HG03460 (cell line): ENCODE data around the gene ASB2.

Experiments used
- ATAC-seq: cut with Tn5 transposase; IDR thresholded peaks from one replicate; pipeline ENCODE4 v1.9.1; 2021; ENCODE audit not compliant: unreplicated experiment

ASB2 gene

GRCh38 chr14:93930296-93930988, 45.9 kb downstream of the ASB2 start:
- ATAC-seq = no peak

GRCh38 chr14:93929657-93930056, 46.7 kb downstream of the ASB2 start:
- no peak for ATAC-seq

- ATAC-seq = no peak
These were observed 47.3 kb downstream of the ASB2 start for GRCh38 chr14:93929048-93929535.

GRCh38 chr14:93928184-93929047, 48.0 kb downstream of the ASB2 start:
- ATAC-seq = no peak

- ATAC-seq = no peak
These were observed 48.6 kb downstream of the ASB2 start for GRCh38 chr14:93927800-93928145.

- ATAC-seq = no peak
These were observed 49.2 kb downstream of the ASB2 start, which contains the start of gene FAM181A for GRCh38 chr14:93926873-93927799. FAM181A (plus strand) TSS chr14:93927344; CDS start chr14:93928286, 942 bp downstream.

- ATAC-seq = no peak
These were observed 50.0 kb downstream of the ASB2 start for GRCh38 chr14:93926245-93926872.

GRCh38 chr14:93925374-93925895, 50.9 kb downstream of the ASB2 start:
- no peak for ATAC-seq

- ATAC-seq = no peak
These were observed 51.6 kb downstream of the ASB2 start for GRCh38 chr14:93924592-93925355.

- no peak for ATAC-seq
These were observed 52.7 kb downstream of the ASB2 start for GRCh38 chr14:93923626-93924025.

GRCh38 chr14:93921001-93921806, 55.2 kb downstream of the ASB2 start:
- ATAC-seq = no peak

GRCh38 chr14:93917141-93917540, 59.2 kb downstream of the ASB2 start:
- no peak for ATAC-seq

- ATAC-seq = no peak
These were observed 59.9 kb downstream of the ASB2 start for GRCh38 chr14:93916498-93916897.

GRCh38 chr14:93915800-93916199, 60.6 kb downstream of the ASB2 start:
- no peak for ATAC-seq

GRCh38 chr14:93915070-93915705, 61.2 kb downstream of the ASB2 start:
- ATAC-seq = no peak

- no peak for ATAC-seq
These were observed 62.1 kb downstream of the ASB2 start for GRCh38 chr14:93914278-93914677.

GRCh38 chr14:93912782-93913181, 63.6 kb downstream of the ASB2 start:
- ATAC-seq = no peak

GRCh38 chr14:93911975-93912615, 64.3 kb downstream of the ASB2 start:
- ATAC-seq = no peak
